Natural killer cell (primary cell): ENCODE data around the gene KRT35. TPM values are rescaled to one million over a fixed set of nuclear protein-coding genes. Genes with fewer than 3 reads are reported as not detected.

Source experiments
- ATAC-seq, 3 donors: fragments of 150-1000 bp in 2 of 3; fragments of 200-7000 bp in 1 of 3; cut with Tn5 transposase; 1 replicate in 1 of 3; 2 replicates in 2 of 3; pipeline ENCODE4 v1.10.0; 2021; ENCODE audit warnings: mild to moderate bottlenecking in 2 of 3, moderate library complexity in 2 of 3
- DNase-seq, 2 donors: peaks; one replicate each; pipeline versions ENCODE4 v3.0.0 to v3.0.0-alpha.2; 2013 to 2021; ENCODE audit warnings: mixed read lengths in 1 of 2
- H3K27ac ChIP-seq: one replicate; pipeline ENCODE4 v1.5.1; 2013; ENCODE audit warnings: mild to moderate bottlenecking, low read length
- H3K27me3 ChIP-seq: one replicate; pipeline ENCODE4 v1.6.1; 2013; ENCODE audit warnings: low read length; ENCODE audit not compliant: control insufficient read depth, insufficient read depth
- H3K36me3 ChIP-seq: one replicate; pipeline ENCODE4 v1.6.1; 2013; ENCODE audit warnings: low read length; ENCODE audit not compliant: control insufficient read depth, insufficient read depth
- H3K4me1 ChIP-seq: one replicate; pipeline ENCODE4 v1.6.1; 2013; ENCODE audit warnings: low read length; ENCODE audit not compliant: control insufficient read depth, insufficient read depth
- H3K4me3 ChIP-seq: one replicate; pipeline ENCODE4 v1.5.1; 2013; ENCODE audit warnings: low read length
- H3K9me3 ChIP-seq: one replicate; pipeline ENCODE4 v1.6.1; 2013; ENCODE audit warnings: low read length; ENCODE audit not compliant: control insufficient read depth, insufficient read depth
- H3K27ac Mint-ChIP-seq, 2 donors: one replicate each; pipeline ENCODE4 v1.8.0; 2022; ENCODE audit warnings: mild to moderate bottlenecking in 2 of 2, mixed read lengths in 2 of 2, moderate library complexity in 1 of 2
- H3K27me3 Mint-ChIP-seq, 2 donors: one replicate each; pipeline ENCODE4 v1.8.0; 2022; ENCODE audit warnings: low read depth in 2 of 2, mixed read lengths in 2 of 2
- H3K36me3 Mint-ChIP-seq: one replicate; pipeline ENCODE4 v1.8.0; 2022; ENCODE audit warnings: mixed read lengths
- H3K4me1 Mint-ChIP-seq, 2 donors: one replicate each; pipeline ENCODE4 v1.8.0; 2022; ENCODE audit warnings: mixed read lengths in 2 of 2
- H3K4me3 Mint-ChIP-seq: one replicate; pipeline ENCODE4 v1.8.0; 2022; ENCODE audit warnings: mild to moderate bottlenecking, moderate library complexity, mixed read lengths
- H3K9me3 Mint-ChIP-seq, 2 donors: one replicate each; pipeline ENCODE4 v1.8.0; 2022; ENCODE audit warnings: mixed read lengths in 2 of 2
- CTCF ChIP-seq: fragments of 200-600 bp; IDR thresholded peaks from one replicate; pipeline ENCODE4 v1.8.0; 2022; ENCODE audit warnings: antibody characterized with exemption
- WGBS: methylation state at CpG from one replicate; pipeline ENCODE4 v1.1.7; 2013; ENCODE audit warnings: missing lambda C conversion rate; ENCODE audit not compliant: insufficient coverage; 5-methylcytosine and 5-hydroxymethylcytosine counted together
- intact Hi-C: fragments of 100-400 bp; cut with micrococcal nuclease; formaldehyde crosslinking; loops from one replicate; pipeline ENCODE4 v1.14.2; 2022
- total RNA-seq, 4 donors: library from RNA; stranded (reverse); fragments of 120-200 nt in 1 of 4; gene quantifications; one replicate each; pipeline versions ENCODE4 v1.2.3 to v1.2.4, GENCODE V29; 2013 to 2022

Gene KRT35
- total RNA-seq, result not detected
- total RNA-seq (2013), result not detected

- no peak for DNase-seq
- H3K9me3 Mint-ChIP-seq, result no peaks in the 10 kb centered on the region
- no peaks in the 10 kb centered on the region for H3K36me3 ChIP-seq
- no peaks in the 10 kb centered on the region for H3K36me3 Mint-ChIP-seq
- H3K9me3 ChIP-seq, result no peaks in the 10 kb centered on the region
- no peaks in the 10 kb centered on the region for H3K4me1 Mint-ChIP-seq
- ATAC-seq, result no peak
- H3K27ac Mint-ChIP-seq, result no peak within 1 kb of the TSS
- no peaks in the 10 kb centered on the region for H3K27me3 ChIP-seq
- no peak within 1 kb of the TSS for H3K27ac ChIP-seq
- TF ChIP-seq CTCF, result no peak
- no peak within 1 kb of the TSS for H3K4me3 Mint-ChIP-seq
- no peaks in the 10 kb centered on the region for H3K4me1 ChIP-seq
- no peak within 1 kb of the TSS for H3K4me3 ChIP-seq
- 95% methylated on average over 2 of the region's 2 CpGs for WGBS
- H3K27me3 Mint-ChIP-seq, result peaks cover 2 to 6% of the 10 kb centered on the region in 2 donors
- intact Hi-C loops, result no loop called here
These were observed at the start of gene KRT35 for GRCh38 chr17:41481036-41481435. KRT35 (minus strand) TSS chr17:41481151; CDS start chr17:41481097, 54 bp downstream.

- H3K27me3 Mint-ChIP-seq, result peaks cover 53 to 56% of the 10 kb centered on the region in 2 donors
- no peak for ATAC-seq
- H3K4me3 Mint-ChIP-seq, result no peak overlapping the region
- 77% methylated on average over 8 of the region's 8 CpGs for WGBS
- H3K27ac Mint-ChIP-seq, result no peak overlapping the region
- H3K4me1 Mint-ChIP-seq, result peaks cover 0 to 5% of the 10 kb centered on the region in 2 donors
- Histone ChIP-seq H3K27me3 (peaks cover 26% of the 10 kb centered on the region), H3K4me3 (no peak overlapping the region), H3K27ac (no peak overlapping the region), H3K9me3 (no peaks in the 10 kb centered on the region), H3K36me3 (no peaks in the 10 kb centered on the region), H3K4me1 (peaks cover 16% of the 10 kb centered on the region)
- intact Hi-C loops, result no loop called here
- H3K9me3 Mint-ChIP-seq, result no peaks in the 10 kb centered on the region
- TF ChIP-seq CTCF, result no peak
- DNase-seq, result no peak
- H3K36me3 Mint-ChIP-seq, result no peaks in the 10 kb centered on the region
These were observed 49.4 kb upstream of the KRT35 start for GRCh38 chr17:41530062-41531048.

GRCh38 chr17:41529491-41529915 is 48.6 kb upstream of the KRT35 start:
- H3K9me3 ChIP-seq, result no peaks in the 10 kb centered on the region
- H3K36me3 ChIP-seq, result no peaks in the 10 kb centered on the region
- Mint-ChIP-seq H3K4me1 (peaks cover 0 to 5% of the 10 kb centered on the region in 2 donors), H3K4me3 (no peak overlapping the region), H3K9me3 (no peaks in the 10 kb centered on the region), H3K36me3 (no peaks in the 10 kb centered on the region), H3K27ac (no peak overlapping the region), H3K27me3 (peaks cover 49 to 52% of the 10 kb centered on the region in 2 donors)
- no peak overlapping the region for H3K4me3 ChIP-seq
- intact Hi-C loops, result no loop called here
- WGBS, result 65% methylated on average over 5 of the region's 5 CpGs
- no peak overlapping the region for H3K27ac ChIP-seq
- ATAC-seq (no peak), DNase-seq (no peak)
- no peak for TF ChIP-seq CTCF
- H3K27me3 ChIP-seq, result peaks cover 26% of the 10 kb centered on the region
- H3K4me1 ChIP-seq, result peaks cover 16% of the 10 kb centered on the region
